Posterior cingulate gyrus (tissue), 11 donors: ENCODE measurements around the gene DNM3.
"Not testable (repeated sequence)": the region's sequence is repeated elsewhere in the genome, so short reads cannot be mapped to it uniquely, and the experiment has no call there.

Experiments used
- DNase-seq, 10 donors: peaks; one replicate each; pipeline versions ENCODE4 v3.0.0 to v3.0.0-alpha.2; 2020 to 2021; ENCODE audit warnings: mixed read lengths in 3 of 10
- intact Hi-C: fragments of 100-400 bp; cut with DNase I; formaldehyde crosslinking; loops from one replicate; pipeline ENCODE4 v1.15.1; 2023

Gene DNM3

DNA sequence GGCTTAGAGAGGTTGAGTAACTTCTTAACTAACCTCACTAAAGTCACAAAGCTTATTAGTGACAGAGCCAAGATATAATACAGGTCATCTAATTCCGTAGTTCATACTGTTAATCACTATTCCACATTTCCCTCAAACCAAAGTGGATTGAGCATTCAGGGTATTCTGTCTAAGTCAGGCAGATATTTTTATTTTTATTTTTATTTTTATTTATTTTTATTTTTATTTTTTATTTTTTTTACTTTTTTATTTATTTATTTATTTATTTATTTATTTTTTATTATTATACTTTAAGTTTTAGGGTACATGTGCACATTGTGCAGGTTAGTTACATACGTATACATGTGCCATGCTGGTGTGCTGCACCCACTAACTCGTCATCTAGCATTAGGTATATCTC lies 530.3 kb downstream of the DNM3 start:
- DNase-seq, intact Hi-C loops: not testable (repeated sequence)

DNA sequence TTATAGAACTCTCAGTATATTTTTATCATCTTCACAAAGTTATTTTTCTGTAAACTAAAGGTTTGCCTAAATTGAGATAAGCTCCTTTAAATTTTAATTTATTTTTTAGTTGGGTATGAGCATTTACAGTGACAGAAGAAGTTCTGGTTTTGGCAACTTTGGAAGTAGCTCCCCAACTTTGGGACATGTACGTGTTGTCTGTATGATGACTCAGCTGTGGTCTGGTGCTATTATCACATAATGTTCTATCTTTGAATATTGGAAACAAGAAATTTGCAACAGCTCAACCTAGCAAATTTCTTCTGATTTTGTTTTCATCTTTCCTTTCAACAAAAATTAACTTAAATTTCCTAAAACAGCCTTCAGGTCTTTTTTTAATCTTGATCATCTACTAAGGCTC lies 532.6 kb downstream of the DNM3 start:
- intact Hi-C loops: no loop called here
- DNase-seq: no peak

DNA sequence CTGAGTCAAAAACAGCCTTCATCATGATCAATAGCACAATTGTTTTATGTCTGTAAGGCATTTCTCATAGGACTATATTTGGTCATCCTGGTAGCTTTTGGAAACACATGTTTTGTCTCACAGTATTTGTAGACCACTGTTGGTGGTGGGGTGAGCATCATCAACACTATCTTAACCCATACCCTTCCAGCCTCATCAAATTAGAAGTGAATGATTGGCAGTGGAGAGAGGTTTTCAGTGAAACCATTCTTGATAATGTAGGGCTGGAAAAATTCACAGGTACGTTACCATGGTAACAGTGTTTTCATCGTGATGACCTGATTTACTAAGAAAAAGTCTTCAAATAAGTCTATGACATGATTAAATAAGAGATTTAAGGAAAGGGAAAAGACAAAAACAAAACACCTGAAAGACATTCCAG lies 533.9 kb downstream of the DNM3 start:
- DNase-seq: no peak
- intact Hi-C loops: no loop called here

GRCh38 chr1:172376431-172376830 lies 535.1 kb downstream of the DNM3 start:
- no peak for DNase-seq
- intact Hi-C loops: no loop called here

- no peak for DNase-seq
- intact Hi-C loops: no loop called here
Measured at GRCh38 chr1:172377565-172377964, 536.3 kb downstream of the DNM3 start.

- no peak for DNase-seq
- intact Hi-C loops: no loop called here
Measured at GRCh38 chr1:172378109-172378760, 536.9 kb downstream of the DNM3 start.

- intact Hi-C loops: no loop called here
- DNase-seq: no peak
Measured at GRCh38 chr1:172380441-172381244, 539.3 kb downstream of the DNM3 start.

DNA sequence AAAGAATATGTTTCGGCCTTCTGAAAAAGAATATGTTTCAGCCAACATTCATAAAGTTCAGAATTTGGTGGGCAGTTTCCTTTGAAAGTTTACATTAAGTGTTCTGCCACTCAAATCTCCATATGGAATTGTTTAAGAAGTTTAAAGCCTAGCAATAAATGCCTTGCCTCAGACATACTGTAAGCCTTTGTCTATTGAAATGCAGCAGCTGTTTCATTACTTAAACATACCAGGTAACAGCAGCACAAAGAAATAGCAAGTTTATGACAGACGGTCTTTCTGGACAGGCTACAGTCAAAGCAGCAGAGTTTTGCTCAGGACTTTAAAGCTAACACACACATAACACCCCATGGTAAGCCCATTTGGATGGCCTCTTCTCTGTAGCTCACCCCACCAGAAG lies 540.6 kb downstream of the DNM3 start:
- intact Hi-C loops: no loop called here
- DNase-seq: no peak

DNA sequence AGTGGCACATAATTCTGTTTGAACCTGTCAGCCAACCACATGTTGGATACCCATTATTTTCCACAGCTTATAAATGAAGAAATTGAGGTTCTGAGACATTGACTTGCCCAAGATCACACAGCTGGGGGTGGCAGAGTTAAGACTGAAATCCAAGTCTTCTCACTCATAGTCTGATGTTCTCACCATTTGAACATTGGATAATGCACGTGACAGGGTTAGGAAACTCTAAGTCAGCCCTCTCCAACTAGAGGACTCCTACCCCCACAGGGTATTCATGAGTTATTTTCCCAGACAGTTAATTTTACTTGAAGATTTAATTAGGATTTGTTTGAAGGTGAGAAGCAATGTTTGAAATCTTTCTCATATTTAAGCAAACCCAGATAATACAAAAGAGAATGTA lies 541.1 kb downstream of the DNM3 start:
- intact Hi-C loops: no loop called here
- no peak for DNase-seq

GRCh38 chr1:172382990-172383389 lies 541.7 kb downstream of the DNM3 start:
- no peak for DNase-seq
- intact Hi-C loops: no loop called here

- intact Hi-C loops: no loop called here
- DNase-seq: no peak
Measured at GRCh38 chr1:172383536-172383935, 542.2 kb downstream of the DNM3 start.

- intact Hi-C loops: no loop called here
- no peak for DNase-seq
Measured at GRCh38 chr1:172384656-172385055, 543.4 kb downstream of the DNM3 start.

DNA sequence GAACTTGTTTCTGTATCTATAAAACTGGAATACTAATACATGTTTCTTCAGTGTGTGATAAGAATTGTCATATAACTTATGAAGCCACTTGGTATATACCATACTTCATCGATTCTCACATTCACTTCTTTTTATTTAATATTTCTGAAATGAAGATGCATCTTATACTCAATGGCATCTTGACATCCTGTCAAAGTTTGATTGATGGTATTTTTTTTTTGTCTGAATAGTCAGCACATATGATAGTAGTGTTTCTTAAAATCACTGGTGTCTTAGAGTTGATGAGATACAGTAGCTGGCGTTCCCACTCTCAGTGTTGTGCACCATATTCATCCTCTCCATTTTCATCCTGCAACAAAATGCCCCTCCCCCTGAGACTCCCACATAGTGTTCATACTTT lies 544.7 kb downstream of the DNM3 start:
- DNase-seq: no peak
- intact Hi-C loops: no loop called here

GRCh38 chr1:172388490-172388889 lies 547.2 kb downstream of the DNM3 start:
- intact Hi-C loops: no loop called here
- DNase-seq: peak in 1 of 10 donors; percentile 52

GRCh38 chr1:172390301-172390682 lies 549.0 kb downstream of the DNM3 start:
- intact Hi-C loops: loop anchor here (10.0 kb wide), 1 partner anchor 205 kb away; no protein-coding TSS in a partner anchor
- DNase-seq: no peak

DNA sequence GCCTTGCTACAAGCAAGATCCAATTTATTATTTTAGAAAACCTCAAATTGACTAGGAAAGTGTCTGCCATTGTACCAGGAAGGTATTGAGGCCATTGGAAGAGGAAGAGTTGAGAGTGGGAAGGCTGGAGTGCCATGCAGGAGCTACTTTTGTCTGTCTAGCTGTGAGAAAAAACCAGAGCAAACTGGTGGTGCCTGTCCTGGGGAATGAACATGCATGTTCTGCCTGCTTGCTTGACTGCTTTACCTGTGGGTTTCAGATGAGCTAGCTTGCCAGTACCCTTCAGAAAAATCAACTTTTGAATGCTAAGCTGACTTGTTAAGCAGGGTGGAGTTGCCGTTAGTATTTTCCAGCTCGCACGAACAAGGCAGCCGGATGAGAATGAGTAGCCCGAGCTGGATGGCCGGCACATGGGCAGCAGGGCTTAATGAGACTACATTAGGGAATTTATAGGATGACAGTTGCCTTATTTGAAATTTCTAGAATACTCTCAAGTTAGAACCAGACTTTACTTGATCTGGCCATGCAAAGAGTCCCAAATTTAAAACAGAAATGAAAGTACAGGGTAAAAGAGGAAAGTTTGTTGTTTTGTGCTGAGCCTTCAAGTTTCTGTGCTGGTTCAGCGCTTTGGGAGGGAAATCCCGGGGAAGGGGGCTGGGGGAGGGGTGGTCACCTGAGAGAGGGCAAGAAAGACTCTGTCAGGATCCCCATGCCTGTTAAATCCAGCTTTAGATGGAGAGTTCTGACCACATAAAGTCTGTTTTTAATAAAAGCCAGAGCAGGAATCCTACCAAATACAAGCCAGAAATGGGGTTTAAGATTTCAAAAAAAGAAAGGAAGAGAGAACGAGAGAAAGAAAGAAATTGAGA lies 549.6 kb downstream of the DNM3 start:
- intact Hi-C loops: loop anchor here (10.0 kb wide), 1 partner anchor 206 kb away; no protein-coding TSS in a partner anchor

GRCh38 chr1:172391976-172392375 lies 550.7 kb downstream of the DNM3 start:
- intact Hi-C loops: loop anchor here (10.0 kb wide), 1 partner anchor 207 kb away; no protein-coding TSS in a partner anchor
- DNase-seq: no peak

More for the DNA sequence above, 549.6 kb downstream of the DNM3 start:
- peak in 1 of 10 donors; percentile 42 for DNase-seq

DNA sequence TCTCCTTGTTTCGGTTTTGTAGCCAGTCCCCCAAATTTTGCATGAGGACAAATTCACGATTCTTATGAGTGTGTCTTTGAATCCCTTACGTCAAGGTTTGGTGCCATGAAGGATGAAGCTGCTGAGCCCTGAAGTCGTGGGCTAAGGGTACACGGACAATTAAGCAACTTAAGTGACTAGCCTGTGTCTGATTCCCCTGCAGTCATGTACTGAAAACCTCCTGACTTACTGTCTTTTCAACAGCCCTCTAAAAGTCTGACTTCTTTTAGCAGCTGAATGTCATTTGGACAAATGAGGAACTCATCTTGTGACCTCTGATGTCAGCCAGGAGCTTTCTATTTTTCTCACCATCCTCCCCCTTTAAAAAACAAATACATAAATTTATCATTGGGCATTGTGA lies 552.1 kb downstream of the DNM3 start:
- no peak for DNase-seq
- intact Hi-C loops: loop anchor here (10.0 kb wide), 1 partner anchor 209 kb away; no protein-coding TSS in a partner anchor

DNA sequence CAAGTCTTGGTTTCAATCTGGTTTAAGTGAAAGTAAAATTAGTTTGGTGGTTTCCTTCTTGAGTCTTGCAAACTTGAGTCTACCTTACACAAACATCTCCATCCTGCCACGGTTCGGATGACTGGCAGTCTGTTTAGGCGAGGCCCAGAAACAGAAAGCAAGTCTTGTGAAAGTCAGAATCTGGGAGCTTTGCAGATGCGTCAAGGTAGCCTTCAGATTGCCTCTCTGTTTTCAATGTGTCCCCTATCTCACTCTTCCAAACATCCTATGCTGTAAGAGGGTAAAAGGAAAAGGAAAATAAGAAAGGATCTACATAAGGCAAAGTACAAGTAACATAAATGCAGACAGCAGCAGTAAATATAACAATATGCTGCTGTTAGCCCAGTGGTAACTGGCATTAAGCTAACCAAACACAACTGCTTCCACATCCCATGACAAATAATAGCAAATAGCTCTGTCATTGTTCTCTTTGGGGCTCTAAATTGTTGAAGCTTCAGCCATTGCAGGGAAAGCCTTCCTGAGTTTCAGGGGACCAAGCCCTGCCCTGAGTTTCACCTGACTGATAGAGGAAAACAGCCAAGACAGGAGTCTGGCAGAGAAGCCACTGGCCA lies 552.9 kb downstream of the DNM3 start:
- intact Hi-C loops: loop anchor here (10.0 kb wide), 1 partner anchor 209 kb away; no protein-coding TSS in a partner anchor
- DNase-seq: no peak

DNA sequence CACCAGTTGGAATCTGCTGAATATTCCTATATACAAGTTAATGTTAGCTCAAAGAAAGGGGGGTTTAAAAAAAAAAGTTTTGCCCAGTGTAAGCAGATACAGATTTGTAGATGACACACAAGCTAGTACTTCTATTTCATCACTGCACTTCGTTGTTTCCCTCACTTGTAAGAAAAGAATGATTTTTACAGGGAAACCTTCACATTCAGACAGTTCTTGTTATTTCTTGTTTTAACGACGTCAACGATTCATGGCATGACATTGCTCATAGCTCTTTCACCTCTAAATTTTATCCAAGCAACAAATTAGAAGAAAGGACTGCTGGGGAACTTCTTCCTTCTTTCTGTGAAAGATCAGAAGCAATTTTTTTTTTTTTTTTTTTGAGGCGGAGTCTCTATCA lies 553.5 kb downstream of the DNM3 start:
- no peak for DNase-seq
- intact Hi-C loops: loop anchor here (5.0 to 10.0 kb wide), 2 partner anchors 210 to 593 kb away; no protein-coding TSS in a partner anchor
